ENCODE measurements around the gene COL13A1. TPM values are rescaled to one million over a fixed set of nuclear protein-coding genes. Genes with fewer than 3 reads are reported as not detected.
A peak's percentile ranks its signal among the peaks of the same experiment; 100 is the strongest.

The COL13A1 gene
- polyA plus RNA-seq, 1 donor: 25.8 TPM

DNA sequence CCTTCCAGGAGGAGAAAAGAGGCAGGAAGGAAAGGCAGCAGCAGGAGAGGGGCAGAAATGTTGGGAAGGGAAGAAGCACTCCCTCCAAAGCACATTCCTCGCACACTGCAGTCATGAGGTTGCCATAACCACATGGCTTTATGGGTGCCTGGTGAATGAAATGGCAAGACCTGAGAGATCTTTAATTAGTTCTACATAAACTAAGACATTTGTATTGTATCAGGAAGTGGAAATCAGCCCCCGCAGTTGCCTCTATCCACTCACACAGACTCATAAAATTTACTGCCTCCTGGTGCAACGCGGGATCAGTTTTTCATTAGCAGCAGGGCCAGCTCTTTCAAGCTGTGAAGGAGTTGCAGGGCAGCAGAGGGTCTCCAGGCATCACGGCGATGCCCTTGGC, 106.4 kb downstream of the COL13A1 start:
- DNase-seq: no peak

- DNase-seq: no peak
These were observed 108.9 kb downstream of the COL13A1 start for GRCh38 chr10:69910561-69910960.

DNA sequence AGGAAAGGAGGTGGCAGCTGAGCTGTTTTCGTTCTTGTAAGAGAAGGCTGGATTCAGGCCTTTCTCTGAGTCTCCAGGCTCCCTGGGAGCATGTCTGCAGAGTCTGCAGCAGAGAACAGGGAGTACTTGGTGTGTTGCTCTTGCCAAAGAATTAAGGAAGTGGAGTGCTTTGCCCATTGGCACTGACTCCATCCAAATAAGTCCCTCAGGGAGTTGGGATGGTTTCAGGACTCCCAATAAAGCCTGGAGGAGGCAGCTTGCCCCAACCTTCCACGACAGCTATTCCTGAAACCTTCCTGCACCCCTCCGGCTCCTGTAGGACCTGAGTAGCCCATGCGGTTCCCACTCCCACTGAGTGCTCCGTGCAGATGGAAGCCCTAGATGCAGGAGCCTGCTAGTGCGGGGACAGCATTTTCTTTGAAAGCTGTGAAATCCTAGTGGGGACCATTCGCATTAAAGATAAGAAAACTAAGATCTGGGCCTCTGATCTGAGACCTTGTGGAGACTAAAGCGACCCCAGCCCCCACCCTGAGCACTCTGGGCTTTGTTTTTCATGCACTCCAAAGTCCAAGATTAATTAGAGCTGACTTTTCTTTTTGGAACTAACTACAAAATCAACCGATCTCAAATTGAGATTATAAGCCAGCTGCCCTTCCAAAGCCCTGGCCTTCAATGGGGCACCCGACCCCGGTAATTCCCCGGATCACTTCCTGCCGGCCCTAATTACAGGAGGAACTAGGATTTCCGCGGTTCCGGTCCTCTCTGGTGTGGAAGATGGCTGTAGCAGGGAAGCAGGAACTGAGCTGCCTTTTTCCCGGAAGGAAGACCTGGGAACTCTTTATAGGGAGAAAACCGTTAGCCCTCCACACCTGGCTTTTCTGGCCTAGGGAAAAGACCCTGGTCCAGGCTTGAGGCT, 110.2 kb downstream of the COL13A1 start:
- no peak for DNase-seq

GRCh38 chr10:69912589-69912988, 110.9 kb downstream of the COL13A1 start:
- no peak for DNase-seq

GRCh38 chr10:69913606-69914382, 112.1 kb downstream of the COL13A1 start:
- no peak for DNase-seq

DNA sequence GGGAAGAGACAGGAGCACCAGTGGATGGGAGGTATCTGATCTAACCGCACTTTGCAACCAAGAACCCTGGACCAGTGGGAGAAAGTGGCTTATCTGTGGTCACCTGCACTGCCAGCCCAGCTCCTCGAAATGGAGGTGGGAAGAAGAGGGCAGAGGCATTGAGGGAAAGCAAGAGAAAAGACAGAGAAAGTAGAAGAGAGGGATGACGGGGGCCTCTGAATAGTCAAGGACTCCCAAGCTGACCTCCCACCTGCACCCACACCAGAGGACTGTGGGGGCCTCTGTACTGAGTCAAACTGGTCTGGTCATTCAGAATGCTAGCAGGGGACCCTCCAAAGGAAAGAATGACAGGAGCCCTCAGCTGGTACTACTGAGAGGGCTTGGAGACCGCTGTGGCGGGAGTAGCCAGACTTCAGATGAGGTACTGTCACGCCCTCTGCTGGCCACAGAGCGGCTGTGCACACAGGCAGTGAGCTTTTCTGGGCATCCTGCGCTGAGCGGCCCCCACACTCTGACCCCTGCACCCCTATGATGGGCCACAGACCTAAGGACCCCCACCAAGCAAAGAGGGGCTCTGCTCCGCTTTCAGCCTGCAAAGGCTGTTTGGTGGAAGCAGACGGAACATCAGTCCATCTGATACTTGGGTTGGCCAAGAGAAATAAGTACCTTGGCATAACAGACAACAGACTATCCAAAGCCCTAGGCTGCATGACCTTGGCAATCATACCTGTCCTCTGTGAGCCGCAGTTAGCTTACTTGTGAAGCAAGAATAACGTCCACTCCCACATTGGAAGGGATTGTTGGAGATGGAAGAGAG, 112.9 kb downstream of the COL13A1 start:
- DNase-seq: peak; percentile 76

GRCh38 chr10:69915215-69915560, 113.5 kb downstream of the COL13A1 start:
- DNase-seq: no peak

GRCh38 chr10:69916118-69916517, 114.4 kb downstream of the COL13A1 start:
- DNase-seq: no peak

DNA sequence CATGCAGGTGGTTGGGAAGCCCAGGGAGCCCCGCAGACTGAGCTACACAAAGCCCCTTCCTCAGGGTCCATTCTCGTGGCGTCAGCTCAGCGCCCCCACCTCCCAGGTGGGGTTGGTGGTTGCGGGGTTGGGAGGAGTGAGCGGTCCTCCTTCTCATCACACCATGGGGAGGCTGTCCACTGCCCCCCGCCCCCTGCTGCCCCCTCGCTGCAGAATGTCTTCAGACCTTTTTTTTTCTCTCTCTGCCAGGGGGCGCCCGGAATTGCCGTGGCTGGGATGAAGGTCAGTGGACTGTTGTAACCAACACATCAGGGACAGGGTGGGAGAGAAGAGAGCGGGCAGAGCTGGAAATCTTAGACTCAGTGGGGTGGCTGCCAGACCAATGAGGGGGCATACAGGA, 116.3 kb downstream of the COL13A1 start:
- DNase-seq: no peak

DNA sequence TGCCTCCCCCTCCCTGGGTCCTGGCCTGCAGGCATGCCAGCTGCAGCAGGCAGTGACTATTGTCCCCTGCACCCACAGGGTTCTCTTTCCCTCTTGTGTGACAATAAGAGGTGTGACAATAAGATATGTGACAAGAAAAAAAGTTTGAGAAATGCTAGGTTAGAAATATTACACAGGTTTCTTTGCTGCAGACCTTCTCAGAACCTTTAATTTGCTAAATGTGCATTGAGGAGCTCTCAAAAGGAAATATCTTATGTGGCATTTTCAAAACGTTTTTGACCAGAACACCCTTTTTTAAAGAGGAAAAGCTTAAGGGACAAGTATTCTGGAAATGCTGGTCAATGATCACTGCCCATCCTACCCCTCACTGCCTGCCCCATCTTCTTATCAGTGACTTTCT, 117.5 kb downstream of the COL13A1 start:
- no peak for DNase-seq

DNA sequence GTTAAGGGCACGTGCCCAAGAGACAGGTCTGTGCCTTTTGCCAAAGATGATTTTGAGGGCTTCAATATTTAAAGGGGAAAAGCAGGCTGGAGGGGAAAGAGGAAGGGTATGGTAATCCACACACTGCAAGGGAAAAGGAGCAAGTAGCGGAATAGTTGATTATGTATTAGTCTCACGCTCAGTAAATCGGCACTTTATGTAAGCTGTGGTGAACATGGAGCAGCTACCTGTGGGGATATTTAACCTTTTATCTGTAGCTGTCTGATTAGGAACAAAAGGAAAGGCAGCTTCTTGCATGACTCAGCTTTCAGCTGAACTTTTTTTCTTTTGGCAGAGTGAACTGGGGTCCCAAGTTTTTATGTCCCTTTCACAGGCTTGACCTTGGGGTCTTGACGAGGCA, 123.4 kb downstream of the COL13A1 start:
- no peak for DNase-seq

DNA sequence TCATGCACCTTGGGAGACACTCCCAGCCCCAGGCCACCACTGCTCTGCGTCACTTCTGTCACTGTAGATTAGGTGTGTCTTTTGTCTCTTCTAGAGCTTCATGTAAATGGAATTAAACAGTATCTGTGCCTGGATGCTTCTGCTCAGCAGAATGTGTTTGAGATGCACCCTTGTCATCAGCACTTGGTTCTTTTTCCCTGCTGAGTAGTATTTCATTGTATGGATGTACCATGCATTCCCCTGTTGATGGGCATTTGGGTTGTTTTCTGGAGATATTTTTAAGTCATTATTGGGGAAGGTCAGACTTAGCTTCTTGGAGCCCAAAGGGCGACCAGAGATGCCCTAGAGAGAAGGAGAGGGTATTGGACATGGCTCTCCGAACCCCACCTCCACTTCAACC, 126.6 kb downstream of the COL13A1 start:
- no peak for DNase-seq

DNA sequence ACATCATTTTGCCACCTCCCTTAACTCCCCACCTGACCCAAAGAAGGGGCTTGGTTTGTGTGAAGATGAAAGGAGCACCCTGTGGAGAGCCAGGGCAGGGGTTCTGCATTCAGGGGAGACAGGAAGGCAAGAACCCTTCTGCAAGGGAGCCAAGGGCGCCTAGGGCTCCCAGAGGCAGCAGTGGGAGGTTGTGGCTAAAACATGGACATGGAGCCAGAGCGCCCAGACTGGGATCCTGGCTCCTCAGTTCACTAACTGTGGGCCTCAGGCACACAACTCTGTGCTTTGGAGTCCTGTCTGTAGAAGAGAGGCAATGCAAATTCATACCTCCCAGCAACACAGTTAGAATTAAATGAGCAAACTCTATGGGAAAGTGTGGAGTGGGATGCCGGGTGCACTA, 127.9 kb downstream of the COL13A1 start:
- DNase-seq: no peak

DNA sequence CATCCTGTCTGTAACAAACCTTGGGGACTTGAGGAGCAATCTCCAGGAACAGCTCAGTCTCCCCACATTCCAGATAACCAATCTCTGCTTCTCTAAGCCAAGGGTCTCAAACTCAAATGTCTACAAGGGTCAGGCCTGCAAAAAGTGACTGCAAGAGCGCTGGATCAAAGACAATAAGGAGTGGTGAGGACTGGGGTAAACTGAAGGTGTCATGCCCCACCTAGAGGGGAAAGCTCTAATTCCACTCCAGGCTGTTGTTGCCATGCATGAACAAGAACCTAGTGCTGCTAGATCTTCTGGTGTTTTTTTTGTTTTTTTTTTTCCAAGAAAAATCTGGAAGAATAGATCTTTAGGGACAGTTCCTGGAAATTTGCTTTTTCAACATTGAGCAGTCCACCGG, 133.1 kb downstream of the COL13A1 start:
- no peak for DNase-seq

GRCh38 chr10:69936091-69936490, 134.4 kb downstream of the COL13A1 start:
- DNase-seq: no peak

GRCh38 chr10:69938541-69938991, 136.9 kb downstream of the COL13A1 start:
- no peak for DNase-seq

DNA sequence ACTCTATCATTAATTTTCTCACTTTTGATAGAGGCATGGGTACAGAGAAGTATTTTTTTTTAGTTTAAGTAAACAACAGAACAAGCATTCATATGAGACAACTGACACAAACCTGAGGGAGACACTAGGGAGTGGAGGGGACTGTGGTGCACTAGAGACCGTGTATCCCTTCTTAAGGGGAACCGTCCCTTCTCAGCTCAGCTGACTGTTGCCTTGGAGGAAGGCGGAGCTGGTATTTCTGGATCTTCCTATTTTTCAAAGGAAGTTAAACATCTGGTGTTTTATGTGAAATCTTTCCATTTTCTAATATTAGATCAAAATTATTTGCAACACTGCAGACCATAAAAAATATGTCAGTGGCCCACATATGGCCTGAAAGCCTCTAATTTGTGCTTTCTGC, 137.4 kb downstream of the COL13A1 start:
- no peak for DNase-seq

DNA sequence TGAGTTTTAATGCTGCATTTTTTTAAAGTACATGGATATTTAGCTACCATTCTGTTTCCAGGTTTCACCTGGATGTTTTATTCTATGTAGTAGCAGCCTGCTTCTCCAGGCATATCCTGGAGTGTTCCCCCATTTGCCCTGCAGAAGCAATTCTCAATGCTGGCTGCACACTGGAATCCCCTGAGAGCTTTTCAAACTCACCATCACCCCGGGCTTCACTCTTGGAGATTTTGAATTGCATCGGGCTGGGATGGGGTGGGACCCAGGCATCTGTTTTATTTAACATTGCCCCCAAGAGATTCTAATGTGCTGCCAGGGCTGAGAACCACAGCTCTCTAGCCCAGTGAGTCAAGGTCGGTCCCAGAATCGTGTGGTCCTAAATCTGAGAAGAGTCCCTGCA, 137.8 kb downstream of the COL13A1 start:
- no peak for DNase-seq

- DNase-seq: no peak
These were observed 140.0 kb downstream of the COL13A1 start for GRCh38 chr10:69941730-69942129.

GRCh38 chr10:69943292-69943820, 141.7 kb downstream of the COL13A1 start:
- DNase-seq: no peak

GRCh38 chr10:69944761-69945160, 143.1 kb downstream of the COL13A1 start:
- DNase-seq: no peak

GRCh38 chr10:69948261-69948660, 146.6 kb downstream of the COL13A1 start:
- no peak for DNase-seq

All from left kidney (tissue), 2 donors.